ENCODE data around the gene CARMIL1. TPM values are rescaled to one million over a fixed set of nuclear protein-coding genes. Genes with fewer than 3 reads are reported as not detected.

CARMIL1 gene
- total RNA-seq, 1 donor from 2014 or later = 14.5 TPM

DNA sequence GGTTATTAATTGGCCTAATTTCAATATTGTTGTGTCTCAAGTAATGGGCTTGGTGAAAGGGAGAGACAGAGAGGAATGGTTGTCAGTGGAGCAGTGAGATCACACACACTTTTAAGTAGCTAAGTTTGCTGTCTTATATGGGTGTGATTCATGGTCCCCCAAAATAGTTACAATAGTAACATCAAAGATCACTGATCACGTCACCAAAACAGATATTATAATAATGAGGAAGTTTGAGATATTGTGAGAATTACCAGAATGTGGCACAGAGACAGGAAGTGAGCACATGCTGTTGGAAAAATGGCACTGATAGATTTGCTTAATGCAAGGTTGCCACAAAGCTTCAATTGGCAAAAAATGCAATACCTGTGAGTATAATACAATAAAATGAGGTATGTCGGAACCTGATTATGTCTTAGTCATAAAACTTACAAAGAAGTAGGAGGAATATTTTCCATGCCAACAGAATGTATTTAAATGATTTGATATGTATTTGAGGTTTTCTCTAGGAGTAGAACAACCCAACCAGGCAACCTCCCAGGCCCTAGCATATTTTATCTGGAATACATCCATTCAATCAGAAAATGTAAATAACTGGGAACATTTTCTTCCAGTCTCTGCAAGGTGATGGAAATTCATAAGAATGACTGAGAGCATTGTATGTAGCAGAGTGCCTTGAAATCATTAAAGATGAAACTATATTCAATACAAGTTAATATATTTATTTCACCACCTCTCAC lies 167.8 kb downstream of the CARMIL1 start:
- Mint-ChIP-seq H3K9me3 (ENCODE audit: low read depth) (peaks cover 13% of the 10 kb centered on the region), H3K4me3 (ENCODE audit: unreplicated experiment) (no peak overlapping the region), H3K36me3 (ENCODE audit: low read depth) (peaks cover 11% of the 10 kb centered on the region), H3K27ac (ENCODE audit: unreplicated experiment) (peak overlapping the region; percentile 79), H3K4me1 (ENCODE audit: low read depth) (peaks cover 48% of the 10 kb centered on the region), H3K27me3 (ENCODE audit: low read depth) (no peaks in the 10 kb centered on the region)
- TF ChIP-seq, protein P1, sequence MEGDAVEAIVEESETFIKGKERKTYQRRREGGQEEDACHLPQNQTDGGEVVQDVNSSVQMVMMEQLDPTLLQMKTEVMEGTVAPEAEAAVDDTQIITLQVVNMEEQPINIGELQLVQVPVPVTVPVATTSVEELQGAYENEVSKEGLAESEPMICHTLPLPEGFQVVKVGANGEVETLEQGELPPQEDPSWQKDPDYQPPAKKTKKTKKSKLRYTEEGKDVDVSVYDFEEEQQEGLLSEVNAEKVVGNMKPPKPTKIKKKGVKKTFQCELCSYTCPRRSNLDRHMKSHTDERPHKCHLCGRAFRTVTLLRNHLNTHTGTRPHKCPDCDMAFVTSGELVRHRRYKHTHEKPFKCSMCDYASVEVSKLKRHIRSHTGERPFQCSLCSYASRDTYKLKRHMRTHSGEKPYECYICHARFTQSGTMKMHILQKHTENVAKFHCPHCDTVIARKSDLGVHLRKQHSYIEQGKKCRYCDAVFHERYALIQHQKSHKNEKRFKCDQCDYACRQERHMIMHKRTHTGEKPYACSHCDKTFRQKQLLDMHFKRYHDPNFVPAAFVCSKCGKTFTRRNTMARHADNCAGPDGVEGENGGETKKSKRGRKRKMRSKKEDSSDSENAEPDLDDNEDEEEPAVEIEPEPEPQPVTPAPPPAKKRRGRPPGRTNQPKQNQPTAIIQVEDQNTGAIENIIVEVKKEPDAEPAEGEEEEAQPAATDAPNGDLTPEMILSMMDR (IDR thresholded peaks at IDR 0.05) = no peak
- DNase-seq (ENCODE audit: low spot score) = no peak

DNA sequence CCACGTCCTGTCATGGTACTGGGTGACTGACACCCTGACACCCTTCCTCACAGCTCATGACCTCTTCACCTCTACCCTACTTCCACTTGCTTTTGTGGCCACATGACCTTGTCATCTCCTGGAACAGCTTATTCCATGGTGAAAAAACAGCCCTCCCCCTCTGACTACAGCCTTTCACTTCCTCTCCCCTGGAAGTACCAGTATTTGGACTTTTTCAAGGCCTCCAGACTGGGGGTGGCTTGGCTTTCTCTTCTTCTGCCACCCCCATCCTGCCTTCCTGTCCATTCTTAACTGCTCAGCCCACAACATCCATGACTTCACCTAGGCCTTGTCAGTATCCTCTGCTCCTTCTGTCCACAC lies 168.4 kb downstream of the CARMIL1 start:
- TF ChIP-seq, protein P1 (IDR thresholded peaks at IDR 0.05) = no peak
- Mint-ChIP-seq H3K27ac (ENCODE audit: unreplicated experiment) (peak overlapping the region; percentile 79), H3K4me1 (ENCODE audit: low read depth) (peaks cover 43% of the 10 kb centered on the region), H3K4me3 (ENCODE audit: unreplicated experiment) (no peak overlapping the region), H3K36me3 (ENCODE audit: low read depth) (peaks cover 11% of the 10 kb centered on the region), H3K27me3 (ENCODE audit: low read depth) (no peaks in the 10 kb centered on the region), H3K9me3 (ENCODE audit: low read depth) (peaks cover 13% of the 10 kb centered on the region)
- no peak for DNase-seq (ENCODE audit: low spot score)

GRCh38 chr6:25448965-25449538 lies 169.9 kb downstream of the CARMIL1 start:
- TF ChIP-seq, protein P1 (IDR thresholded peaks at IDR 0.05) = no peak
- Mint-ChIP-seq H3K36me3 (ENCODE audit: low read depth) (peaks cover 11% of the 10 kb centered on the region), H3K4me3 (ENCODE audit: unreplicated experiment) (no peak overlapping the region), H3K27me3 (ENCODE audit: low read depth) (no peaks in the 10 kb centered on the region), H3K9me3 (ENCODE audit: low read depth) (peaks cover 13% of the 10 kb centered on the region), H3K27ac (ENCODE audit: unreplicated experiment) (peak overlapping the region; percentile 9), H3K4me1 (ENCODE audit: low read depth) (peaks cover 37% of the 10 kb centered on the region)
- no peak for DNase-seq (ENCODE audit: low spot score)

DNA sequence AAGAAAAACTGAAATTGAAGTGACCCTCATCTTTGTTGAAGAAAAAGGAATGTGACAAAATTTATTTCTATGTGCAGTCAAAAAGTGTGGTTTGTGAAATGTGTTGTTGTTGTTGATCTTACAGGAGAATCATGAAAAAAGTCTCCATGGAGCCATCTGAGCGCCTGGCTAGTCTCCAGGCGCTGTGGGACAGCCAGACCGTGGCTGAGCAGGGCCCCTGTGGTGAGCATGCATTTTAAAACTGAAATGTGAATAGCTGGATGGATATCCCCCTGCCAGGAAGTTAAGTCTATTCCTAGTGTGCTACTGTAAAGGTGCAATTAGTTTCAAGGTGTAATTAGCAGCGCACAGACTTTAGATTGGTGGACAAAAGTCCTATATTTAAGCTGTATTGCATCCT lies 170.6 kb downstream of the CARMIL1 start:
- Mint-ChIP-seq H3K36me3 (ENCODE audit: low read depth) (peaks cover 10% of the 10 kb centered on the region), H3K27me3 (ENCODE audit: low read depth) (no peaks in the 10 kb centered on the region), H3K4me1 (ENCODE audit: low read depth) (peaks cover 37% of the 10 kb centered on the region), H3K4me3 (ENCODE audit: unreplicated experiment) (no peak overlapping the region), H3K9me3 (ENCODE audit: low read depth) (peaks cover 13% of the 10 kb centered on the region), H3K27ac (ENCODE audit: unreplicated experiment) (no peak overlapping the region)
- no peak for DNase-seq (ENCODE audit: low spot score)
- TF ChIP-seq, protein P1 (IDR thresholded peaks at IDR 0.05) = no peak

DNA sequence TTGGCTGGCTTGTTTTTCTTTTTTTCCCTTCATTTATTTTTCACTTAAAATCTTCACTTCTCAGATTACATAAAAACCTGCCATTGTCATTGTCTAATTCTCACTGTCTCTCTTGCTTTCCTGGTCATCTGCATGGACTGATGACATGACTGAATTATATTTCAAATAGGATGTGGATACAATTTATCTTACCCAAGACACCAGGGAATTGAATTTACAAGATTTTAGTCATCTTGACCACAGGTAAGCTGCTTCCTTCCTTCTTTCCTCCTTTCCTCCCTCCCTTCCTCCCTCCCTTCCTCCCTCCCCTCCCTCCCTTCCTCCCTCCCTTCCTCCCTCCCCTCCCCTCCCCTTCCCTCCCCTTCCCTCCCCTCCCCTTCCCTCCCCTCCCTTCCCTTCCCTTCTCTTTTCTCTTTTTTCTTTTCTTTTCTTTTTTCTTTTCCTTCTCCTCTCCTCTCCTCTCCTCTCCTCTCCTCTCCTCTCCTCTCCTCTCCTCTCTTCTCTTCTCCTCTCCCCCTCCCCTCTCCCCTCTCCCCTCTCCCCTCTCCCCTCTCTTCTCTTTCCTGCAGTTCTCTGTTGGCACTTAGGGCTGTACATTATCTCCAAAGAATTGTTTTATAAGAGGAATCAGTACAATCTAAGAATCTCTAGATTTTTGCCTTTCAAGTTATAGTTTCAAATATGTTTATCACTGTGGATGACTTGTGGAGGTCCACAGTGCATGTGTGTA lies 171.5 kb downstream of the CARMIL1 start:
- no peak overlapping the region for H3K27ac Mint-ChIP-seq (ENCODE audit: unreplicated experiment)
- DNase-seq (ENCODE audit: low spot score) = no peak
- H3K4me1 Mint-ChIP-seq (ENCODE audit: low read depth) = peaks cover 37% of the 10 kb centered on the region
- H3K9me3 Mint-ChIP-seq (ENCODE audit: low read depth) = peaks cover 9% of the 10 kb centered on the region
- no peaks in the 10 kb centered on the region for H3K27me3 Mint-ChIP-seq (ENCODE audit: low read depth)
- TF ChIP-seq, protein P1 (IDR thresholded peaks at IDR 0.05) = no peak
- peaks cover 5% of the 10 kb centered on the region for H3K36me3 Mint-ChIP-seq (ENCODE audit: low read depth)
- H3K4me3 Mint-ChIP-seq (ENCODE audit: unreplicated experiment) = no peak overlapping the region

Data from chondrocyte (in vitro differentiated cells).